Activated T-cell treated with anti-CD3 and anti-CD28 coated beads for 1 hour (primary cell): ENCODE measurements around the gene DAB2.

Experiments used
- DNase-seq: peaks from one replicate; pipeline ENCODE4 v3.0.0-alpha.2; 2020; ENCODE audit warnings: low read depth

DAB2 gene

DNA sequence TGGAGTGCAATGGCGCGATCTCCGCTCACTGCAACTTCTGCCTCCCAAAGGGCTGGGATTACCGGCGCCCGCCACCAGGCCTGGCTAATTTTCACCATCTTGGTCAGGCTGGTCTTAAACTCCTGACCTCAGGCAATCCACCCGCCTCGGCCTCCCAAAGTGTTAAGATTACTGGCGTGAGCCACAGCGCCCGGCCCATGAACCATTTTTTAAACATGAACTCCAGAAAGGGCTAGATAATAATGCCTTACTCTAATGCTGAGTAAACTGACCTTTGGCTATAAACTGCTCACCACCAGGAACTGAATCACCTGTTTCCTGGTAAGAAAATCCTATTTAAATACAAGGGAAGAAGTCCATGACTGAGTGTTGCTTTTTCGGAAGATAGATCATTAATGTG is 23.2 kb upstream of the DAB2 start:
- DNase-seq = no peak

GRCh38 chr5:39447059-39447458 is 22.3 kb upstream of the DAB2 start:
- DNase-seq = no peak

DNA sequence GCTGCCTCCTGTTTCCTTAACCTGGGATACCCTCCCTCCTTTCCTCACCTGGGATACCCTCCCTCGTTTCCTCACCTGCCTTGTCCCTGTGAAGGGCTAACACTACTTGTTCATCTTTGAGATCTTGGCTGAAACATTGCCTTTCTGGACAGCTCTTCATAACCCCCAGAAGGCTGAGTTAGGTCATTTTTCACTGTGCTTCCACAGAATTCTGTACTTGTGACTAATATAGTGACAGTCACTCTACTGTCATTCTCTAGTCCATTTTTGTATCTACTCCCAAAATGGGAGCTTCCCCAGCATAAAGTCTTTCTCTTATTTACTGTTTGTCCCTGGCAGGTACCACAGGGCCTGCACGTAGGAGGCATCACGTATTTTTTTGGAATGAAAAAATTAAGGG is 21.5 kb upstream of the DAB2 start:
- no peak for DNase-seq

GRCh38 chr5:39443911-39444310 is 19.1 kb upstream of the DAB2 start:
- no peak for DNase-seq

- no peak for DNase-seq
Observed at GRCh38 chr5:39442991-39443390, 18.2 kb upstream of the DAB2 start.

DNA sequence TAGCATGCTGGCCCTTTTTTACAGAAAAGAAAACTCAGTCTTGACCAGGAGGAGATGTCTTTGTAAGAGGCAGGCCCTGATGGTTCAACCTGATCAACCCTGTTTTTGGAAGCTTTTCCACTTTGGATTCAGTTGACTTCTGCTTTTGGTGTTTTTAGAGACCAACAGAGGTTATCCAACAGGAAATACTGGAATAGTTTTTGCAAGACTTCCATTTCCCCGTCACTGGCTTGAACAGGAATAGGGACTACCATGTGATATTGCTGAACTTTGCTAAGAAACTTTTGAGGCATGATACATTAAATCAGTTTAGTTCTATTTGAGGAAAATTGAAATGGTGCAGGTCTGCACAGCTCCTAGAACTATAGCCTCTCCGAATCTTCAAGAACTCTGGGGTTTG is 17.1 kb upstream of the DAB2 start:
- DNase-seq = no peak

GRCh38 chr5:39440958-39441624 is 16.3 kb upstream of the DAB2 start:
- no peak for DNase-seq

DNA sequence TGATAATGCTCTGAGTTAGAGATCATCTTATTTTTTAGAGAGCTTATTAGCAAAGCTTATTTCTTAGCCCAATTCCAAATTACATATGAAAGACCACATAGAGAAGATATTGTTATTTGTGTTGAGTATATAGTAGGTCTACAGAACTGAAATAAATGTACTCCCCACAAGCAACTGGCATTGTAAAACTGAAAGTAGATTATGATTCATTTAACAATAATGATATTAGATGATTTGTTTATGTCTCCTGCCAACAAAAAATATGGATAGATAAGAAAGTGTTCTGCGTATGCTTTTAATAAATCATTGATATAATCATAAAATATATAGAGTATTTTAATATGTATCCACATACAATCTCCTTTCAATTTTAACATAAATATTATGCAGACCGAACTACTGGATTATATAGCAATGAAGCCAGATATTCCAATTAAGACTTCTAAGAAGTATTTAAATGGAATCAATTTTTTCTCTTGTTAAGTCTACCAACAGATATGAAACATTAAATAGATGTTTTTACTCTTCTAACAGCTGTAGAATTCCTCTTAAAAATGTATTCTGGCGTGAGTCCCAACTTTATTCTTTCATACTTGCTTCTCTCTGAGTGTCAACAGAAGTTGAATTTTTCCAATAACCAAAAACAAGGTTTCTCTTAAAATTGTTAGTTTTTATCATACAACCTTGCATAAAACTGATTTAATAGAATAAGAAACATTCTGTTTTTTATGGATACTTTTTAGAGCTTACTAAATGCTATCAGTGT is 15.6 kb upstream of the DAB2 start:
- DNase-seq = no peak

DNA sequence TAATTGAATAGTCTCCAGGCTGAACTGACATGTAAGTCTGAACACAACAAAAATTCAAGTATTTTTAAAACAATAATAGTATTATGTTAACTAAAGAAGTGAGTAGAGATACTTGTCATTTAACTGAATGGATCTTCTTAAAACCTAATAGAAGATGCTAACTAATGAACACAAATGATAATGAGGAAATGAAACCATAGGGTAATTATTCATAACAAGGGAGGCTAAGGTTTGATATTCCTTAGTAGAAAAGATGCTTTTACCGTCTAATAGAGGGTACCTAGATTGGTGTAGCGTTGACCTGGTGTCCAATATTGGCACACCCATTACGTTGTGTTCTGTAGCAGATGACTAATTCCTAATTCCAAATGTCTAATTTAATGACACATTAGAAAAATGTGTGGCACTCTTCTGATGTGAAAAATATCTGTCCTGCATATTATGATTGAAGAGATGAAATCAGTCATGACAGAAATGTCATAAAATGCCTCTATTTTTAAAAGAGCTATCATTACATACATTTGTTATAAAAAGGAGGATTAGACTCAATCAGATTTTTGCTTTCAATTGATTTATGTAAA is 14.9 kb upstream of the DAB2 start:
- no peak for DNase-seq

DNA sequence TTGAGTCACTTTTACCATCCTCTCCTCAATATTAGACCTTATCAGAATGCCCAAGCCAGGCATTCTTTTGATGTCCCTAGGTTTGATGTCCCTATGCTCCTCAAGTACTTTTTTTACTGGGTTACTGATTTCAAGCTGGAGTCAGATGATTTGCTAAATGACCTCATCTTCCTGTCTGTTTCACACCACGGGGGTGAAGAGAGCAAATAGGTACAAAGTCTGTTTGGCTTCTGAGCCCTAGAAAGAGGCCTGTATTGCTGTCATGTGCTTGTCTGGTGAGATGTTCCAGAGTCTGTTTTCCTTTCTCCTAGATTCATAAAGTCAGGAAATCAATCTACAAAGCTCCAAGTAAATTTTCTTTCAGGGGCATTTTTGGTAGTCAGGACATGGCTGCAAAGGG is 12.7 kb upstream of the DAB2 start:
- no peak for DNase-seq

GRCh38 chr5:39433848-39434247 is 9.1 kb upstream of the DAB2 start:
- DNase-seq = no peak

DNA sequence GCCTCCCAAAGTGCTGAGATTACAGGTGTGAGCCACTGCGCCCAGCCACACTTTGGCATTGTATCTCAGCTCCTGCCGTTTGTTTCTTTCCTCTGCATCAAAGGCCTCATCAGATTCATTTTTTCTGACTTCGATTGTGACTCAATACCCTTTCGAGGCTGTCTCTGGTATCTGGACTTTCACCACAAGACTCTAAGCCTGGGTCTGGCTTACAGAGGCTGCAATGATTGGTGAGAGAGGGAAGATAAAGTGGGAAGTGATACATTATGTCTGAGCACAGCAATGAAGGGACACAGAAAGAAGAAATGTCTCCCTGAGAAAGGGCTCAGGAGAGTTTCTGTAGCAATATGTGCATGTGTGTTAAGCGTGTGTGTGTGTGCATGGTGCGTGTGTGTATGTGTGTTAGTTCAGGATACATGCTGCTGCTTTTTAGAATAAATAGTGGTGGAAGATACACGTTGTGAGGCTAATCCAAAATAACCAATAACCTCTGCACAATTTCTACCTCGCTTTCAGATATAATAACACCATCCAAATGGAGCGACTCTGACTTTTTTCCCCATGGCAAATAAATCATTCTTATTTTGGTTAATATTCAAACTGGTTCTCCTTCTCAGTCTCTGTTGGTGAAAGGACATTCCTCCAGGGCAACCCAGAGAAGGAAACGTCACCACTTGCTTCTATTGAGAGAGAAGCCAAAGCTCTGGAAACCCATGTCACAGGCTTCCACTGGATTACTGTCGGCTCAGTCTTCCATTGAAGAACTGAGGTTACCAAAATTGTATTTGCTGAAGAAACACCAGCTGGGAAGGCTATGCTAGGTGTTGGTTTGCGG is 8.1 kb upstream of the DAB2 start:
- no peak for DNase-seq

GRCh38 chr5:39430461-39430860 is 5.7 kb upstream of the DAB2 start:
- no peak for DNase-seq

DNA sequence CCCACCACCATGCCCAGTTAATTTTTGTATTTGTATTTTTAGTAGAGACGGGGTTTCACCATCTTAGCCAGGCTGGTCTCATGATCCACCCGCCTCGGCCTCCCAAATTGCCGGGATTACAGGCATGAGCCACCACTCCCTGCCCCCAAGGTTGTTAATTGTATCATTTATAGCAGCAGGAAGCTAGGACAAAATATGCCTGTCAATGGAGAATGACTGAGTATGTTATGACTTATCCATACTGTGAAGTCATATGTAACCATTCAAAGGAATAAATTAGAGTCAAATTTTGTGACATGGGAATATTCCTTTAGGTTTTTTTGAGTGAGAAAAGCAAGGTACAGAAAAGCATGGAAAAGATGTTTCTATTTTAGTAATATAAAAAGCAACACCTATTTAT is 3.9 kb upstream of the DAB2 start:
- no peak for DNase-seq

DNA sequence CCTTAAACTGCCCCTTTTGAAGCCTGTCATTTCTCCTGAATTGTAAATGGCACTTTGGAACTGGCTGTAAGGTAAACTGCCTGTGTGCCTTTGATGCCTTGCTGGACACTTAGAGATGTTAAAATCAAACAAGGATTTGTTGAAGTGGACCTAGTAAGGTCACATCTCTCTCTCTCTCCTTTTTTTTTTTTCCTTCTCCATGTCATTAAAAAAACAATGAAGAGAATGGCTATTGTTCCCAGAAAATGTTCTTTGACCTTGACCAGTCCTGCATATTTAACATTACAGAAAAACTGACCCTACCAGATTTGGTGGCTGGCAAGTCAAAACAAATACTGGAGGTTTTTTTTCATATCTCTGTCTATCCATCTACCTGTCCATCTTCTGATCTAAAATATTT is 2.9 kb upstream of the DAB2 start:
- no peak for DNase-seq

DNA sequence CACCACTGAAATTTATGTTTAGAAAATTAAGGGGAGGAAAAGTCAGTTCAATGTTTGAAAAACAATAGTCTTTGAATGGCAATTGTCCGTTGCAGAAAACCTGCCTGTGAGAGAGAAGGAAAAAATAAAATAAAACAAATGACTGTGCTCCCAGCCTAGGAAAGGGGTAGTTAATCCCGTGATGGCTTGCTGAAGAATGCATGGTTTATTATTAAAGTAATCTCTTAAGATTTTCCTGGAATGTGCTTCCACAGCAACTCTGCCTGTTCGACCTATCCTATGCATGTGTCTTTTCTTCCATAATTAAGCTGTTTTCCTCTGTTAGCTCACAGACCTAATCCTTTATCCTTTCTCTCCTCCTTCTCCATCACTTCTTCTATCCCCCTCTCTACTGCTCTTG is 2.4 kb upstream of the DAB2 start:
- DNase-seq = no peak

GRCh38 chr5:39426746-39427105 is 1.9 kb upstream of the DAB2 start:
- DNase-seq = no peak

DNA sequence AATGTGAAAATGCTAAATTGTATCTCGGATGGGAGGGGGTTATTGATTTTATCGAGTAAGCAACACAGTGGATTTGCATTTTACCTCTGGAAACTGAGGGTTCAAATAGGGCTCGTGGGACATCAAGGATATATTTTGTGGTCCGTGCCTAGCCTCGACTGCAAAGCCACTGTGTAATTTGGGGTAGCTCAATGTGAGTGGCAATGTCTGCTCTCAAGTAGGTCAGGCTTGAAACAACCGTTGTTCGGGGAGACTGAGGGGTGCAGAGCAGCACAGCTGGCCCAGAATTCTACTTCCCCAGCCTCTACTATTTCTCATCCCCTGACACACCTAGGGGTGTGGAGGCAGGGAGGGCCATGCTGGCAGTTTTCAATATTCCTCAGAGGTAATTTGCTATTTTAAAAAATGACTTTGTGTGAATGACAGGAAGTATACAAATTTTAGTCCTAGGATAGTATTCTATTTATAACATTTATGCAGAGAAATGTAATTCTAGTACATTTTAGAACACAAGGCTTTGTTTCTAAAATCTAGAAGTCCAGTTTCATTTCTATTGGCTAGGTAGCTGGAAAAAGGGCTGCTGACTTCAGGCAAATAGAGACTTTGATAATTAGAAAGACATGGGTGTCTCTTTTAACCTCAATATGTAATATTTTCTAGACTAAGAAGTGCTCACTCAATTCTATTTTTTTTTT is 1.4 kb upstream of the DAB2 start:
- no peak for DNase-seq

DNA sequence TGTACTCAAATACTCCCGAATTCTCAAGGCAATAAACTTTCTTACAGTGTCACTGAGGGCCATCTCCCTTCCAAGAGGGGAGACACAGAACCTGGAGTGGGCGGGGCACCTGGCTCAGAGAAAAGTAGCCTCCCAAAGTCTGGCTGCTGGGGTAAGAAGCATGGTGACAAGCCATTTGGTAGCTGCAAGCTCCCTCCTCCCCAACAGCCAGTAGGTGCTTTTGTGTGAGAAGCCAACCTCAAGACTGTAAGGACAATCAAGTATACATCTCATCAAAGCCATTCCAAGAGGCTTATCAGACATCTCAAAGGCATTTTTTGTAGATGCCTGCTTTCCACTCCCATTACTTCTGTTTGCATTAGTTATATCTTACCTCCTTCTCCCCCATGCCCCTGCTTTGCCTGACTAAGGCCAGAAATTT is 1.4 kb downstream of the DAB2 start:
- no peak for DNase-seq

- no peak for DNase-seq
Observed at GRCh38 chr5:39422728-39423285, 2.0 kb downstream of the DAB2 start.

DNA sequence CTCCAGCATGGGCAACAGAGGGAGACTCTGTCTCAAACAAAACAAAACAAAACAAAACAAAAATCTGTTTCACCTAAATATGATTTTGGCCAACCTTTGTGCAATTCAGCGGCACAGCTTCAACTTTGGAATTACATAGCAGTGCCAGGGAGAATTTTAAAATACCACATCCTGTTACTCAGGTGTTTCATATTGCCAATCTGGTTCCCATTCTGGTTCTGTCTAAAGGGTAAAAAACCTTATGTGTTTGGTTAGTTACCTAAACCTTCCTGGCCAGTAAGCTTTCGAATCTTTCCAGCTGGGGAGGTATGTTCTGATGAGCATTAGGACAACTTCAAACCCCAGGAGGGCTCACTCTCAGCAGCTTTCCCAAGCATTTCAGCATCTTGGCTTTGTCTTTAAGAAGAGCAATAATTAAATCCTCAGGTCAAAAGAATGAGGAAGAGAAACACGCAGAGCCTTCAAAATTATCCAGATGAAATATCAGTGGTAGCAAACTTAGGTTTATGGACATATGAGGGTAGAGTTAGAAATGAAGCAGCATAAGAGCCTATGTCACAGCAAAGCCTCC is 2.7 kb downstream of the DAB2 start:
- DNase-seq = no peak
